T-helper 1 cell treated with Interleukin-12 subunit alpha and Interleukin-12 subunit beta and Interleukin-4 antibody, amounts not matched to agents 30 μg/mL and 1 μg/mL, for 36 hours (primary cell): Measurements from ENCODE around the gene PPIP5K2.
"Not testable (repeated sequence)": the region's sequence is repeated elsewhere in the genome, so short reads cannot be mapped to it uniquely, and the experiment has no call there.

Source experiments
- H3K27ac Mint-ChIP-seq: one replicate; pipeline ENCODE4 v1.8.0; 2021; ENCODE audit warnings: mild to moderate bottlenecking, mixed read lengths
- H3K27me3 Mint-ChIP-seq: one replicate; pipeline ENCODE4 v1.8.0; 2021; ENCODE audit warnings: low read depth, mixed read lengths
- H3K36me3 Mint-ChIP-seq: one replicate; pipeline ENCODE4 v1.8.0; 2021; ENCODE audit warnings: low read depth, mixed read lengths
- H3K4me1 Mint-ChIP-seq: one replicate; pipeline ENCODE4 v1.8.0; 2021; ENCODE audit warnings: low read depth, mixed read lengths
- H3K4me3 Mint-ChIP-seq: one replicate; pipeline ENCODE4 v1.8.0; 2021; ENCODE audit warnings: mild to moderate bottlenecking, moderate library complexity, mixed read lengths
- H3K9me3 Mint-ChIP-seq: one replicate; pipeline ENCODE4 v1.8.0; 2021; ENCODE audit warnings: mixed read lengths

Gene PPIP5K2

GRCh38 chr5:103139264-103139865 lies 19.3 kb downstream of the PPIP5K2 start:
- Mint-ChIP-seq H3K4me1 (peaks cover 3% of the 10 kb centered on the region), H3K27ac (peak overlapping the region; percentile 41), H3K9me3 (no peaks in the 10 kb centered on the region), H3K4me3 (no peak overlapping the region), H3K27me3 (no peaks in the 10 kb centered on the region), H3K36me3 (peaks cover 15% of the 10 kb centered on the region)

GRCh38 chr5:103142132-103142531 lies 22.0 kb downstream of the PPIP5K2 start:
- H3K27me3 Mint-ChIP-seq, H3K9me3 Mint-ChIP-seq, H3K4me1 Mint-ChIP-seq, H3K4me3 Mint-ChIP-seq, H3K27ac Mint-ChIP-seq: not testable (repeated sequence)
- H3K36me3 Mint-ChIP-seq: peaks cover 17% of the 10 kb centered on the region

- Mint-ChIP-seq H3K4me1 (no peaks in the 10 kb centered on the region), H3K9me3 (no peaks in the 10 kb centered on the region), H3K27ac (no peak overlapping the region), H3K4me3 (no peak overlapping the region), H3K36me3 (peaks cover 8% of the 10 kb centered on the region), H3K27me3 (no peaks in the 10 kb centered on the region)
These were observed 25.1 kb downstream of the PPIP5K2 start for GRCh38 chr5:103145196-103145595.

GRCh38 chr5:103148213-103148612 lies 28.1 kb downstream of the PPIP5K2 start:
- Mint-ChIP-seq H3K36me3 (peaks cover 5% of the 10 kb centered on the region), H3K27me3 (no peaks in the 10 kb centered on the region), H3K27ac (no peak overlapping the region), H3K4me3 (no peak overlapping the region), H3K4me1 (no peaks in the 10 kb centered on the region), H3K9me3 (no peaks in the 10 kb centered on the region)

- Mint-ChIP-seq H3K27ac (no peak overlapping the region), H3K4me1 (no peaks in the 10 kb centered on the region), H3K4me3 (no peak overlapping the region), H3K9me3 (no peaks in the 10 kb centered on the region), H3K36me3 (peaks cover 11% of the 10 kb centered on the region), H3K27me3 (no peaks in the 10 kb centered on the region)
These were observed 31.1 kb downstream of the PPIP5K2 start for GRCh38 chr5:103151156-103151555.

GRCh38 chr5:103166706-103167105 lies 46.6 kb downstream of the PPIP5K2 start:
- no peak overlapping the region for H3K4me3 Mint-ChIP-seq
- H3K27ac Mint-ChIP-seq: no peak overlapping the region
- no peaks in the 10 kb centered on the region for H3K27me3 Mint-ChIP-seq
- peaks cover 19% of the 10 kb centered on the region for H3K36me3 Mint-ChIP-seq
- H3K4me1 Mint-ChIP-seq: peaks cover 2% of the 10 kb centered on the region
- H3K9me3 Mint-ChIP-seq: no peaks in the 10 kb centered on the region

GRCh38 chr5:103174147-103174546 lies 54.0 kb downstream of the PPIP5K2 start:
- Mint-ChIP-seq H3K27ac (no peak overlapping the region), H3K4me3 (no peak overlapping the region), H3K4me1 (no peaks in the 10 kb centered on the region), H3K27me3 (no peaks in the 10 kb centered on the region), H3K36me3 (peaks cover 4% of the 10 kb centered on the region), H3K9me3 (no peaks in the 10 kb centered on the region)

GRCh38 chr5:103177543-103177942 lies 57.4 kb downstream of the PPIP5K2 start:
- Mint-ChIP-seq H3K4me3 (no peak overlapping the region), H3K27me3 (no peaks in the 10 kb centered on the region), H3K27ac (no peak overlapping the region), H3K4me1 (no peaks in the 10 kb centered on the region), H3K36me3 (peaks cover 9% of the 10 kb centered on the region), H3K9me3 (no peaks in the 10 kb centered on the region)

GRCh38 chr5:103178167-103178566 lies 58.1 kb downstream of the PPIP5K2 start:
- H3K27me3 Mint-ChIP-seq: no peaks in the 10 kb centered on the region
- H3K27ac Mint-ChIP-seq: no peak overlapping the region
- H3K4me1 Mint-ChIP-seq: no peaks in the 10 kb centered on the region
- peaks cover 11% of the 10 kb centered on the region for H3K36me3 Mint-ChIP-seq
- no peaks in the 10 kb centered on the region for H3K9me3 Mint-ChIP-seq
- no peak overlapping the region for H3K4me3 Mint-ChIP-seq

- H3K27ac Mint-ChIP-seq: no peak overlapping the region
- no peaks in the 10 kb centered on the region for H3K9me3 Mint-ChIP-seq
- H3K27me3 Mint-ChIP-seq: no peaks in the 10 kb centered on the region
- no peak overlapping the region for H3K4me3 Mint-ChIP-seq
- peaks cover 20% of the 10 kb centered on the region for H3K36me3 Mint-ChIP-seq
- H3K4me1 Mint-ChIP-seq: peaks cover 13% of the 10 kb centered on the region
These were observed 66.1 kb downstream of the PPIP5K2 start for GRCh38 chr5:103186152-103186551.

- Mint-ChIP-seq H3K4me3 (peak overlapping the region; percentile 44), H3K9me3 (no peaks in the 10 kb centered on the region), H3K27me3 (no peaks in the 10 kb centered on the region), H3K27ac (peak overlapping the region; percentile 63), H3K36me3 (peaks cover 14% of the 10 kb centered on the region), H3K4me1 (peaks cover 13% of the 10 kb centered on the region)
These were observed 68.3 kb downstream of the PPIP5K2 start for GRCh38 chr5:103188436-103188835.

- Mint-ChIP-seq H3K27me3 (no peaks in the 10 kb centered on the region), H3K27ac (no peak overlapping the region), H3K36me3 (peaks cover 33% of the 10 kb centered on the region)
These were observed 83.1 kb downstream of the PPIP5K2 start for GRCh38 chr5:103203226-103203625.

GRCh38 chr5:103204990-103205389 lies 84.9 kb downstream of the PPIP5K2 start:
- H3K27ac Mint-ChIP-seq, H3K9me3 Mint-ChIP-seq, H3K27me3 Mint-ChIP-seq, H3K4me3 Mint-ChIP-seq: not testable (repeated sequence)
- Mint-ChIP-seq H3K4me1 (peaks cover 10% of the 10 kb centered on the region), H3K36me3 (peaks cover 28% of the 10 kb centered on the region)

More at GRCh38 chr5:103203226-103203625, 83.1 kb downstream of the PPIP5K2 start:
- no peak overlapping the region for H3K4me3 Mint-ChIP-seq
- no peaks in the 10 kb centered on the region for H3K9me3 Mint-ChIP-seq
- H3K4me1 Mint-ChIP-seq: peaks cover 12% of the 10 kb centered on the region

- peaks cover 25% of the 10 kb centered on the region for H3K36me3 Mint-ChIP-seq
- no peak overlapping the region for H3K27ac Mint-ChIP-seq
- H3K4me3 Mint-ChIP-seq: no peak overlapping the region
- no peaks in the 10 kb centered on the region for H3K27me3 Mint-ChIP-seq
- H3K4me1 Mint-ChIP-seq: peaks cover 10% of the 10 kb centered on the region
- H3K9me3 Mint-ChIP-seq: no peaks in the 10 kb centered on the region
These were observed 86.0 kb downstream of the PPIP5K2 start for GRCh38 chr5:103205991-103206700.

GRCh38 chr5:103207011-103207410 lies 86.9 kb downstream of the PPIP5K2 start:
- Mint-ChIP-seq H3K27ac (no peak overlapping the region), H3K4me1 (peaks cover 13% of the 10 kb centered on the region), H3K27me3 (no peaks in the 10 kb centered on the region), H3K36me3 (peaks cover 25% of the 10 kb centered on the region), H3K4me3 (no peak overlapping the region), H3K9me3 (no peaks in the 10 kb centered on the region)
